Measurements from ENCODE around the gene NUP98.

- TF ChIP-seq CTCF (conservative IDR thresholded peaks at IDR 0.05; ENCODE audit: low read depth, low read length) (no peak), EZH2 (IDR thresholded peaks at IDR 0.05; ENCODE audit: borderline replicate concordance, low read depth, low read length, poor library complexity, severe bottlenecking) (no peak)
These were observed 96.4 kb downstream of the NUP98 start for GRCh38 chr11:3700910-3701309.

Data from A673 (cell line).